Measurements from ENCODE around the gene TRIM54. TPM values are rescaled to one million over a fixed set of nuclear protein-coding genes. Genes with fewer than 3 reads are reported as not detected.

The TRIM54 gene
- total and polyA plus RNA-seq, 8 donors: 0.13 to 0.87 (median 0.43) TPM; not detected in 4

GRCh38 chr2:27303093-27304025 is 21.1 kb downstream of the TRIM54 start:
- peak overlapping the region; percentile 31 to 35 (median 32) for H3K4me3 ChIP-seq

GRCh38 chr2:27304488-27305240 is 22.4 kb downstream of the TRIM54 start:
- intact Hi-C loops (cut with DNase I; ENCODE audit: low total_unique reads): no loop called here
- no peak for DNase-seq

More at GRCh38 chr2:27303093-27304025, 21.1 kb downstream of the TRIM54 start:
- H3K36me3 ChIP-seq: peaks cover 0 to under 1% (median under 1%) of the 10 kb centered on the region in 4 donors
- DNase-seq: peak; percentile 43 to 77
- H3K27ac ChIP-seq: no peak overlapping the region
- TF ChIP-seq POLR2A (IDR thresholded peaks at IDR 0.05) (no peak), POLR2AphosphoS5 (IDR thresholded peaks at IDR 0.05) (peak in 1 of 3 donors; percentile 29), EP300 (IDR thresholded peaks at IDR 0.05) (no peak), CTCF (IDR thresholded peaks at IDR 0.05) (peak in 5 of 7 experiments; percentile 63 to 91 (median 86))
- H3K27me3 ChIP-seq: peaks cover 20 to 63% (median 31%) of the 10 kb centered on the region in 3 donors
- peaks cover 20 to 32% (median 28%) of the 10 kb centered on the region in 4 donors for H3K4me1 ChIP-seq
- intact Hi-C loops (cut with DNase I; ENCODE audit: low total_unique reads): no loop called here
- 15 to 24% (median 18%) methylated on average over 25 of the region's 25 CpGs for WGBS, 5 donors
- no peaks in the 10 kb centered on the region for H3K9me3 ChIP-seq

GRCh38 chr2:27305516-27305915 is 23.3 kb downstream of the TRIM54 start:
- H3K27ac ChIP-seq: no peak overlapping the region
- no peak for DNase-seq
- peaks cover 22 to 53% (median 38%) of the 10 kb centered on the region in 3 donors for H3K27me3 ChIP-seq
- intact Hi-C loops (cut with DNase I; ENCODE audit: low total_unique reads): no loop called here
- H3K4me1 ChIP-seq: peaks cover 22 to 33% (median 30%) of the 10 kb centered on the region in 4 donors
- WGBS, 5 donors: 86 to 94% (median 91%) methylated on average over 14 to 16 of the region's 16 CpGs
- peaks cover 0 to 22% (median 16%) of the 10 kb centered on the region in 4 donors for H3K36me3 ChIP-seq
- no peak overlapping the region for H3K4me3 ChIP-seq
- TF ChIP-seq POLR2A (IDR thresholded peaks at IDR 0.05): no peak
- no peak for TF ChIP-seq CTCF (IDR thresholded peaks at IDR 0.05)
- no peak for TF ChIP-seq POLR2AphosphoS5 (IDR thresholded peaks at IDR 0.05)
- no peaks in the 10 kb centered on the region for H3K9me3 ChIP-seq

More at GRCh38 chr2:27304488-27305240, 22.4 kb downstream of the TRIM54 start:
- peaks cover 0 to 14% (median 11%) of the 10 kb centered on the region in 4 donors for H3K36me3 ChIP-seq
- peaks cover 22 to 33% (median 30%) of the 10 kb centered on the region in 4 donors for H3K4me1 ChIP-seq
- TF ChIP-seq CTCF (IDR thresholded peaks at IDR 0.05): no peak
- TF ChIP-seq EP300 (IDR thresholded peaks at IDR 0.05): no peak
- no peak for TF ChIP-seq POLR2AphosphoS5 (IDR thresholded peaks at IDR 0.05)
- no peak for TF ChIP-seq POLR2A (IDR thresholded peaks at IDR 0.05)
- no peaks in the 10 kb centered on the region for H3K9me3 ChIP-seq
- 83 to 87% (median 86%) methylated on average over 13 of the region's 13 CpGs for WGBS, 5 donors
- no peak overlapping the region for H3K4me3 ChIP-seq
- no peak overlapping the region for H3K27ac ChIP-seq
- H3K27me3 ChIP-seq: peaks cover 22 to 59% (median 38%) of the 10 kb centered on the region in 3 donors

- TF ChIP-seq POLR2A (IDR thresholded peaks at IDR 0.05) (no peak), CTCF (IDR thresholded peaks at IDR 0.05) (no peak), POLR2AphosphoS5 (IDR thresholded peaks at IDR 0.05) (no peak), EP300 (IDR thresholded peaks at IDR 0.05) (no peak)
- intact Hi-C loops (cut with DNase I; ENCODE audit: low total_unique reads): no loop called here
- H3K4me3 ChIP-seq: peak overlapping the region in 2 of 4 donors; percentile 13 to 19
- 21 to 29% (median 25%) methylated on average over 19 to 26 of the region's 26 CpGs for WGBS, 5 donors
- no peak overlapping the region for H3K27ac ChIP-seq
- H3K36me3 ChIP-seq: peaks cover under 1 to 26% (median 19%) of the 10 kb centered on the region in 4 donors
- peaks cover 22 to 52% (median 38%) of the 10 kb centered on the region in 3 donors for H3K27me3 ChIP-seq
- DNase-seq: peak in 1 of 2 donors; percentile 13
- peaks cover 22 to 33% (median 30%) of the 10 kb centered on the region in 4 donors for H3K4me1 ChIP-seq
- no peaks in the 10 kb centered on the region for H3K9me3 ChIP-seq
These were observed 23.9 kb downstream of the TRIM54 start for GRCh38 chr2:27306136-27306535.

Measured in stomach (tissue), 9 donors.